NCI-H146 treated with DMSO at 0.1 percent for 48 hours (cell line): ENCODE results near the gene CHST11.

Experiments used
- DNase-seq: peaks from one replicate; lab custom pipeline; 2025; ENCODE audit not compliant: unreplicated experiment; lab: John Stamatoyannopoulos, UW

Gene CHST11

GRCh38 chr12:104427547-104427938 lies 29.2 kb upstream of the CHST11 start:
- DNase-seq = no peak

GRCh38 chr12:104433061-104433460 lies 23.7 kb upstream of the CHST11 start:
- DNase-seq = no peak

GRCh38 chr12:104434129-104434528 lies 22.6 kb upstream of the CHST11 start:
- DNase-seq = no peak

GRCh38 chr12:104435175-104435574 lies 21.6 kb upstream of the CHST11 start:
- DNase-seq = no peak

GRCh38 chr12:104435765-104436164 lies 21.0 kb upstream of the CHST11 start:
- no peak for DNase-seq

GRCh38 chr12:104436790-104437189 lies 20.0 kb upstream of the CHST11 start:
- no peak for DNase-seq

- DNase-seq = no peak
These were observed 18.6 kb upstream of the CHST11 start for GRCh38 chr12:104438134-104438533.

- no peak for DNase-seq
These were observed 17.6 kb upstream of the CHST11 start for GRCh38 chr12:104439137-104439536.

- no peak for DNase-seq
These were observed 13.7 kb upstream of the CHST11 start for GRCh38 chr12:104443008-104443407.

GRCh38 chr12:104446646-104447421 lies 9.9 kb upstream of the CHST11 start:
- DNase-seq = no peak

GRCh38 chr12:104448031-104448430 lies 8.7 kb upstream of the CHST11 start:
- no peak for DNase-seq

- no peak for DNase-seq
These were observed 8.3 kb upstream of the CHST11 start for GRCh38 chr12:104448451-104448850.

- DNase-seq = no peak
These were observed 6.0 kb upstream of the CHST11 start for GRCh38 chr12:104450700-104451099.

- DNase-seq = no peak
These were observed 4.7 kb upstream of the CHST11 start for GRCh38 chr12:104452087-104452486.

GRCh38 chr12:104453133-104453532 lies 3.6 kb upstream of the CHST11 start:
- DNase-seq = no peak

GRCh38 chr12:104454997-104455396 lies 1.8 kb upstream of the CHST11 start:
- DNase-seq = no peak

GRCh38 chr12:104455578-104456416 lies 951 bp upstream of the CHST11 start:
- DNase-seq = no peak

- DNase-seq = no peak
These were observed 400 bp downstream of the CHST11 start for GRCh38 chr12:104456950-104457745.

- DNase-seq = peak; percentile 2
These were observed 1.3 kb downstream of the CHST11 start for GRCh38 chr12:104457746-104458693.

- DNase-seq = no peak
These were observed 2.1 kb downstream of the CHST11 start for GRCh38 chr12:104458694-104459367.
